Neuronal stem cell (in vitro differentiated cells): ENCODE measurements around the gene MYO16.

ENCODE experiments used
- DNase-seq: peaks from one replicate; pipeline ENCODE4 v3.0.0-alpha.2; 2013; ENCODE audit warnings: low spot score
- H2AFZ ChIP-seq: one replicate; pipeline ENCODE4 v1.6.1; 2013; ENCODE audit warnings: mild to moderate bottlenecking, low read length, inconsistent platforms
- H2AK5ac ChIP-seq: 2 replicates; pipeline ENCODE4 v1.6.1; 2013; ENCODE audit warnings: low read depth, mild to moderate bottlenecking, inconsistent platforms, low read length, moderate library complexity, mixed read lengths
- H2BK120ac ChIP-seq: 2 replicates; pipeline ENCODE4 v1.6.1; 2013; ENCODE audit warnings: low read depth, mild to moderate bottlenecking, inconsistent platforms, low read length, moderate library complexity, mixed read lengths
- H2BK12ac ChIP-seq: one replicate; pipeline ENCODE4 v1.6.1; 2013; ENCODE audit warnings: low read length, inconsistent platforms
- H2BK15ac ChIP-seq: 2 replicates; pipeline ENCODE4 v1.6.1; 2013; ENCODE audit warnings: mild to moderate bottlenecking, low read length, inconsistent platforms, mixed read lengths
- H2BK5ac ChIP-seq: one replicate; pipeline ENCODE4 v1.6.1; 2013; ENCODE audit warnings: inconsistent platforms, mild to moderate bottlenecking, low read length, moderate library complexity
- H3K14ac ChIP-seq: one replicate; pipeline ENCODE4 v1.6.1; 2013; ENCODE audit warnings: low read length, inconsistent platforms
- H3K18ac ChIP-seq: 2 replicates; pipeline ENCODE4 v1.6.1; 2013; ENCODE audit warnings: low read length, inconsistent platforms
- H3K23ac ChIP-seq: 2 replicates; pipeline ENCODE4 v1.6.1; 2013; ENCODE audit warnings: low read depth, mild to moderate bottlenecking, mixed read lengths, low read length, inconsistent platforms; ENCODE audit not compliant: poor library complexity
- H3K27ac ChIP-seq: replicated peaks from 3 replicates; pipeline ENCODE4 v1.5.1; 2013; ENCODE audit warnings: low read length, inconsistent platforms
- H3K27me3 ChIP-seq, 3 experiments: 2 replicates each; pipeline ENCODE4 v1.6.1; 2013; ENCODE audit warnings: low read length in 3 of 3, mild to moderate bottlenecking in 2 of 3, inconsistent platforms in 1 of 3, low read depth in 1 of 3, mixed read lengths in 1 of 3, moderate library complexity in 1 of 3; ENCODE audit not compliant: control insufficient read depth in 3 of 3, insufficient read depth in 3 of 3
- H3K36me3 ChIP-seq, 2 donors: replicated peaks in 1 of 2; 2 replicates each; pipeline ENCODE4 v1.6.1; 2013; ENCODE audit warnings: low read length in 2 of 2; ENCODE audit not compliant: control insufficient read depth in 2 of 2, insufficient read depth in 2 of 2
- H3K4ac ChIP-seq: 2 replicates; pipeline ENCODE4 v1.6.1; 2013; ENCODE audit warnings: inconsistent platforms, mild to moderate bottlenecking, low read length, moderate library complexity
- H3K4me1 ChIP-seq, 2 donors: 1 replicate in 1 of 2; 2 replicates in 1 of 2; pipeline ENCODE4 v1.6.1; 2013; ENCODE audit warnings: low read length in 2 of 2, low read depth in 1 of 2; ENCODE audit not compliant: control insufficient read depth in 2 of 2, insufficient read depth in 1 of 2
- H3K4me2 ChIP-seq: one replicate; pipeline ENCODE4 v1.6.1; 2013; ENCODE audit warnings: mild to moderate bottlenecking, low read length, inconsistent platforms; ENCODE audit not compliant: insufficient read depth, poor library complexity, severe bottlenecking
- H3K4me3 ChIP-seq, 2 donors: 2 replicates each; pipeline ENCODE4 v1.5.1; 2013; ENCODE audit warnings: low read length in 2 of 2, mild to moderate bottlenecking in 2 of 2, inconsistent platforms in 1 of 2, moderate library complexity in 1 of 2
- H3K79me1 ChIP-seq: one replicate; pipeline ENCODE4 v1.6.1; 2013; ENCODE audit warnings: low read depth, mild to moderate bottlenecking, inconsistent platforms, low read length, moderate library complexity
- H3K9ac ChIP-seq: one replicate; pipeline ENCODE4 v1.6.1; 2013; ENCODE audit warnings: mild to moderate bottlenecking, low read depth, low read length, inconsistent platforms; ENCODE audit not compliant: poor library complexity
- H3K9me3 ChIP-seq, 2 donors: replicated peaks in 1 of 2; 2 replicates each; pipeline versions ENCODE3 to v1.6.1; 2013; ENCODE audit warnings: low read length in 2 of 2, mild to moderate bottlenecking in 2 of 2, inconsistent platforms in 1 of 2, low read depth in 1 of 2, mixed read lengths in 1 of 2, moderate library complexity in 1 of 2; ENCODE audit not compliant: control insufficient read depth in 2 of 2, insufficient read depth in 1 of 2
- H4K8ac ChIP-seq: one replicate; pipeline ENCODE4 v1.6.1; 2013; ENCODE audit warnings: low read depth, mild to moderate bottlenecking, inconsistent platforms, low read length, moderate library complexity
- H4K91ac ChIP-seq: one replicate; pipeline ENCODE4 v1.6.1; 2013; ENCODE audit warnings: low read length, low read depth, mild to moderate bottlenecking, inconsistent platforms; ENCODE audit not compliant: poor library complexity
- WGBS, 2 donors: extraction: QIAGEN DNeasy Blood & Tissue Kit; methylation state at CpG; one replicate each; pipeline ENCODE4 v1.1.7; 2013; ENCODE audit warnings: missing lambda C conversion rate in 2 of 2, mixed read lengths in 1 of 2; ENCODE audit not compliant: insufficient read length in 2 of 2, insufficient replicate concordance in 1 of 2; ENCODE audit errors: extremely low coverage in 2 of 2; 5-methylcytosine and 5-hydroxymethylcytosine counted together

The MYO16 gene

DNA sequence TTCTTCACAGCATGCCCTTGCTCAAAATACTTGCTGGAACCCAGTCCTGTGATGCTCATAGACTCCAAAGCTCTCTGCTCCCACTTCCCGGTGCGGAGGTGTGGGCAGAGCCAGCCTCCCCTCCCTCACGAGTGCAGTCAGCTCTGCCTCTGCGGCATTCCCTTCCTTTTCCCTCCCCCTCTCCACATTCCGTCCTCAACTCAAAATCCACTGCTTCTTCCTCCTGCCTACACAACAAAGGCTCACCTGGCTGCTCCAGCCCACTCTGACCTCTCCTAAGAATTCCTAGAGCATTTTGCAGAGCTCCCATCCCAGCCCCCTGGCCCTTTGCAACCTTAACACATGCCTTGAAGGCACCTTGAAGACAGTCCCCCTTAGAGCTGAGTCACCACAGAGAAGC is 527.9 kb downstream of the MYO16 start:
- Histone ChIP-seq H2BK120ac (no peak overlapping the region), H4K91ac (no peak overlapping the region), H2BK12ac (no peak overlapping the region), H3K9me3 (no peaks in the 10 kb centered on the region), H3K4me3 (no peak overlapping the region), H3K36me3 (no peaks in the 10 kb centered on the region), H3K23ac (no peak overlapping the region), H3K4me2 (no peak overlapping the region), H3K18ac (no peak overlapping the region), H2BK5ac (no peak overlapping the region), H3K27me3 (no peaks in the 10 kb centered on the region), H3K4me1 (peaks cover 9 to 13% of the 10 kb centered on the region in 2 donors), H4K8ac (no peak overlapping the region), H3K27ac (no peak overlapping the region), H3K9ac (no peak overlapping the region), H2AK5ac (no peak overlapping the region), H3K79me1 (no peaks in the 10 kb centered on the region), H2AFZ (no peak overlapping the region), H3K14ac (no peak overlapping the region), H2BK15ac (no peak overlapping the region), H3K4ac (no peak overlapping the region)
- WGBS, 2 donors, result no CpG with 5 or more reads among the region's 5 CpGs
- no peak for DNase-seq

GRCh38 chr13:109158383-109158782 is 529.0 kb downstream of the MYO16 start:
- H3K4me3 ChIP-seq, result no peak overlapping the region
- H3K27ac ChIP-seq, result no peak overlapping the region
- no peaks in the 10 kb centered on the region for H3K79me1 ChIP-seq
- no peak overlapping the region for H3K18ac ChIP-seq
- H3K4me2 ChIP-seq, result no peak overlapping the region
- H2BK120ac ChIP-seq, result no peak overlapping the region
- H3K4ac ChIP-seq, result no peak overlapping the region
- no peak overlapping the region for H2BK12ac ChIP-seq
- H3K27me3 ChIP-seq, result no peaks in the 10 kb centered on the region
- H3K9me3 ChIP-seq, result no peaks in the 10 kb centered on the region
- H2AK5ac ChIP-seq, result no peak overlapping the region
- H2BK15ac ChIP-seq, result no peak overlapping the region
- WGBS, 2 donors, result no CpG with 5 or more reads among the region's 3 CpGs
- no peak for DNase-seq
- no peak overlapping the region for H2BK5ac ChIP-seq
- no peaks in the 10 kb centered on the region for H3K36me3 ChIP-seq
- H4K91ac ChIP-seq, result no peak overlapping the region
- no peak overlapping the region for H2AFZ ChIP-seq
- H3K9ac ChIP-seq, result no peak overlapping the region
- no peak overlapping the region for H3K14ac ChIP-seq
- H4K8ac ChIP-seq, result no peak overlapping the region
- peaks cover 9 to 15% of the 10 kb centered on the region in 2 donors for H3K4me1 ChIP-seq
- H3K23ac ChIP-seq, result no peak overlapping the region

- no peak overlapping the region for H3K9ac ChIP-seq
- no peak overlapping the region for H3K4ac ChIP-seq
- no peaks in the 10 kb centered on the region for H3K36me3 ChIP-seq
- H3K9me3 ChIP-seq, result no peaks in the 10 kb centered on the region
- no peak for DNase-seq
- no peak overlapping the region for H2BK5ac ChIP-seq
- no CpG with 5 or more reads among the region's 14 CpGs for WGBS, 2 donors
- H3K4me1 ChIP-seq, result peaks cover 9 to 15% of the 10 kb centered on the region in 2 donors
- H2AK5ac ChIP-seq, result no peak overlapping the region
- no peak overlapping the region for H2BK120ac ChIP-seq
- H2BK12ac ChIP-seq, result no peak overlapping the region
- H3K27ac ChIP-seq, result no peak overlapping the region
- no peak overlapping the region for H3K18ac ChIP-seq
- no peak overlapping the region for H3K23ac ChIP-seq
- no peak overlapping the region for H4K91ac ChIP-seq
- H3K79me1 ChIP-seq, result no peaks in the 10 kb centered on the region
- no peak overlapping the region for H2BK15ac ChIP-seq
- H3K4me3 ChIP-seq, result no peak overlapping the region
- H4K8ac ChIP-seq, result no peak overlapping the region
- H3K4me2 ChIP-seq, result no peak overlapping the region
- no peak overlapping the region for H3K14ac ChIP-seq
- no peaks in the 10 kb centered on the region for H3K27me3 ChIP-seq
- H2AFZ ChIP-seq, result no peak overlapping the region
These were observed 530.4 kb downstream of the MYO16 start for GRCh38 chr13:109159650-109160309.

DNA sequence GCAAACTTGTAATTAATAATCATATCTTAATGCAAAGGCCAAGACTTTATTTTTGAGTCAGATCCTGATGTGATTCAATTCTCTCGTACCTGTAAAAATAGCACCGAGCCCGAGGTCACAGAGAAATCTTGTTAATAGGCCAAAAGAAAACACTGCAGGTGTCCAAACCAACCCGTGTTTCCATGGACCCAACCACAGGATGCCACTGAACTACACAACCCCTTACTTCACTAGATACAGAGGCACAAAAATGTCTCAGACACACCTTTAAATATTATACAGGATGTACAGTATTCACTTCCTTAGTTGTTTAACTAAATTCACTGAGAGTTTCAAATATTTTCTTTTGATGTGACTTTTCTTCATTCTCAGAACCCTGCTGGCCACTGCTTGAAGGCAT is 530.9 kb downstream of the MYO16 start:
- H3K27me3 ChIP-seq, result no peaks in the 10 kb centered on the region
- no peak overlapping the region for H3K14ac ChIP-seq
- H3K79me1 ChIP-seq, result no peaks in the 10 kb centered on the region
- H3K18ac ChIP-seq, result no peak overlapping the region
- H3K4me3 ChIP-seq, result no peak overlapping the region
- H2BK15ac ChIP-seq, result no peak overlapping the region
- H3K4ac ChIP-seq, result no peak overlapping the region
- H3K27ac ChIP-seq, result no peak overlapping the region
- no peaks in the 10 kb centered on the region for H3K36me3 ChIP-seq
- peaks cover 9 to 15% of the 10 kb centered on the region in 2 donors for H3K4me1 ChIP-seq
- no peak overlapping the region for H2AFZ ChIP-seq
- no peak overlapping the region for H3K23ac ChIP-seq
- H2BK120ac ChIP-seq, result no peak overlapping the region
- DNase-seq, result no peak
- H2BK5ac ChIP-seq, result no peak overlapping the region
- H3K9ac ChIP-seq, result no peak overlapping the region
- H2BK12ac ChIP-seq, result no peak overlapping the region
- no CpG with 5 or more reads among the region's 4 CpGs for WGBS, 2 donors
- no peaks in the 10 kb centered on the region for H3K9me3 ChIP-seq
- no peak overlapping the region for H4K8ac ChIP-seq
- no peak overlapping the region for H3K4me2 ChIP-seq
- H2AK5ac ChIP-seq, result no peak overlapping the region
- no peak overlapping the region for H4K91ac ChIP-seq
